Measurements from ENCODE around the gene RBM33.
"Not testable (repeated sequence)": the region's sequence is repeated elsewhere in the genome, so short reads cannot be mapped to it uniquely, and the experiment has no call there.

RBM33 gene

GRCh38 chr7:155644178-155644970, at the start of gene RBM33:
Gene RBM33, plus strand, starts transcription at chr7:155644661. Its CDS starts 216 bp downstream, at chr7:155644877.
- peak; percentile 47 to 76 (median 64) for DNase-seq

- no peak for DNase-seq
Observed at GRCh38 chr7:155594961-155595366, 49.5 kb upstream of the RBM33 start.

GRCh38 chr7:155597753-155598140, 46.7 kb upstream of the RBM33 start:
- DNase-seq, result no peak

GRCh38 chr7:155598810-155599210, 45.7 kb upstream of the RBM33 start:
- DNase-seq, result peak; percentile 70 to 91 (median 82)

- DNase-seq, result no peak
Observed at GRCh38 chr7:155602156-155602555, 42.3 kb upstream of the RBM33 start.

- no peak for DNase-seq
Observed at GRCh38 chr7:155602750-155603149, 41.7 kb upstream of the RBM33 start.

- DNase-seq, result no peak
Observed at GRCh38 chr7:155603205-155603857, 41.1 kb upstream of the RBM33 start.

- DNase-seq, result no peak
Observed at GRCh38 chr7:155603858-155604503, 40.5 kb upstream of the RBM33 start.

GRCh38 chr7:155604504-155604997, 39.9 kb upstream of the RBM33 start:
- DNase-seq, result no peak

GRCh38 chr7:155609185-155609584, 35.3 kb upstream of the RBM33 start:
- DNase-seq, result no peak

GRCh38 chr7:155610633-155611193, 33.7 kb upstream of the RBM33 start:
- DNase-seq, result no peak

- DNase-seq, result no peak
Observed at GRCh38 chr7:155611808-155612447, 32.5 kb upstream of the RBM33 start.

GRCh38 chr7:155612658-155613057, 31.8 kb upstream of the RBM33 start:
- no peak for DNase-seq

- not testable (repeated sequence) for DNase-seq
Observed at GRCh38 chr7:155615085-155615484, 29.4 kb upstream of the RBM33 start.

- no peak for DNase-seq
Observed at GRCh38 chr7:155618708-155619633, 25.5 kb upstream of the RBM33 start.

- no peak for DNase-seq
Observed at GRCh38 chr7:155619634-155620271, 24.7 kb upstream of the RBM33 start.

GRCh38 chr7:155620497-155620896, 24.0 kb upstream of the RBM33 start:
- no peak for DNase-seq

- DNase-seq, result no peak
Observed at GRCh38 chr7:155621418-155621980, 23.0 kb upstream of the RBM33 start.

- no peak for DNase-seq
Observed at GRCh38 chr7:155624412-155624811, 20.0 kb upstream of the RBM33 start.

GRCh38 chr7:155625557-155625956, 18.9 kb upstream of the RBM33 start:
- DNase-seq, result no peak

GRCh38 chr7:155629171-155629570, 15.3 kb upstream of the RBM33 start:
- DNase-seq, result no peak

All from activated naive CD4-positive, alpha-beta T cell (primary cell).